ENCODE measurements around the gene SARDH. TPM values are rescaled to one million over a fixed set of nuclear protein-coding genes. Genes with fewer than 3 reads are reported as not detected.

The SARDH gene
- total and polyA plus RNA-seq, 2 donors (not counting 3 experiments of a cell fraction or from before 2014, with no cell fraction given) = 0.19 to 0.44 TPM

DNA sequence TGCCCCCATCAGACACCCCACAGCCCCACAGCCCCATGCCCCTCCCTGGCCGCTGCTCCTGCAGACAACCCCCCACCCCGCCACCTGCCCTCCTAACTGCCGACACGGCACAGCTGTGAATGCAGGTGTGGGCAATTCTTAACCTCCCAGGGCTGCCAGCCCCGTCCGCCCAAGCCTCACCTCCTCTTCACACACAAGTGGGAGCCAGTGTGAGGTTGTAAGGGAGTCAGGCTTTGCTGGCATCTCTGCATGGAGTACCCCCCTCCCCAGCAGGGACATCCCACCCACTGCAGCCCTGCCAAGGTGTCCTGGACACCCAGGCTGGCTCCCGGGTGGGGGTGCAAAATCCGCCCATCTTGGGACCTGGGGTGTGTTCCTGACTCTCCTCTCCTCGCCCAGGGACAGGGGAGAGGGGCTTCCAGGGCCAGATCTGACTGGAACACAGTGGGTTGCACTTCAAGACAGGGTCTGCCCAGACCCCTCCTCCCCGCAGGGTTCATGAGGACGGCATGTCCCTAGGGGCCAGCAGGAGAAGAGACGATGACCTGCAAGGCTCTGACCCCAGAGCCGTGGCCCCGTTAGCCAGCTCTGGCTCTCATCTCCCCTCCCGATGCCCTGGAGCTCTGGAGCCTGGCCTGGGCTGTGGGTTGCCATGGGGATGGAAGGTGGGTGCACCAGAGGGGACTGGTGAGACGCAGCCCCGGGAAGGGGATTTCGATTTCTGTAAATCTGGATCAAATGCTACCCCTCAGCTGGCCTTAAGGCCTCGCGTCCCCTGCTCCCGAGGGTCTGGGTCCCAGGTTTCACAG lies 34.4 kb downstream of the SARDH start:
- ChIA-PET CTCF (no interaction called here), POLR2A (no interaction called here)
- BruUV-seq (replicated peaks) = no TSS peak
- H3K27me3 ChIP-seq (ENCODE audit: control insufficient read depth in 2 of 2, insufficient read depth in 2 of 2, low read length in 2 of 2) = peaks cover 0 to 2% of the 10 kb centered on the region in 2 experiments
- H3K9me1 ChIP-seq (replicated peaks; ENCODE audit: control insufficient read depth, extremely low read depth, insufficient read depth, low read length) = no peaks in the 10 kb centered on the region
- H3K36me3 ChIP-seq (ENCODE audit: control insufficient read depth in 2 of 2, extremely low read depth in 1 of 2, insufficient read depth in 2 of 2, low read length in 2 of 2) = no peaks in the 10 kb centered on the region
- TF ChIP-seq JUN (IDR thresholded peaks at IDR 0.05; ENCODE audit: borderline replicate concordance, insufficient read depth, insufficient read length, low read depth) (no peak), EZH2 (IDR thresholded peaks at IDR 0.05; ENCODE audit: borderline replicate concordance, low read depth, low read length, severe bottlenecking) (no peak), MYC (IDR thresholded peaks at IDR 0.05; ENCODE audit: low read depth, low read length) (no peak), GATA2 (IDR thresholded peaks at IDR 0.05; ENCODE audit: insufficient read depth, insufficient read length, low read depth, low read length) (no peak), FOS (IDR thresholded peaks at IDR 0.05; ENCODE audit: borderline replicate concordance, insufficient read depth, low read length) (no peak)
- TF ChIP-seq, protein P1, sequence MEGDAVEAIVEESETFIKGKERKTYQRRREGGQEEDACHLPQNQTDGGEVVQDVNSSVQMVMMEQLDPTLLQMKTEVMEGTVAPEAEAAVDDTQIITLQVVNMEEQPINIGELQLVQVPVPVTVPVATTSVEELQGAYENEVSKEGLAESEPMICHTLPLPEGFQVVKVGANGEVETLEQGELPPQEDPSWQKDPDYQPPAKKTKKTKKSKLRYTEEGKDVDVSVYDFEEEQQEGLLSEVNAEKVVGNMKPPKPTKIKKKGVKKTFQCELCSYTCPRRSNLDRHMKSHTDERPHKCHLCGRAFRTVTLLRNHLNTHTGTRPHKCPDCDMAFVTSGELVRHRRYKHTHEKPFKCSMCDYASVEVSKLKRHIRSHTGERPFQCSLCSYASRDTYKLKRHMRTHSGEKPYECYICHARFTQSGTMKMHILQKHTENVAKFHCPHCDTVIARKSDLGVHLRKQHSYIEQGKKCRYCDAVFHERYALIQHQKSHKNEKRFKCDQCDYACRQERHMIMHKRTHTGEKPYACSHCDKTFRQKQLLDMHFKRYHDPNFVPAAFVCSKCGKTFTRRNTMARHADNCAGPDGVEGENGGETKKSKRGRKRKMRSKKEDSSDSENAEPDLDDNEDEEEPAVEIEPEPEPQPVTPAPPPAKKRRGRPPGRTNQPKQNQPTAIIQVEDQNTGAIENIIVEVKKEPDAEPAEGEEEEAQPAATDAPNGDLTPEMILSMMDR (IDR thresholded peaks at IDR 0.05; ENCODE audit: extremely low read depth in 1 of 2, insufficient read depth in 1 of 2, low read depth in 1 of 2, low read length in 2 of 2) = no peak
- H2AFZ ChIP-seq (ENCODE audit: low read depth, low read length) = no peak overlapping the region
- no peak overlapping the region for H3K4me2 ChIP-seq (ENCODE audit: insufficient read depth, low read length)
- no peak for DNase-seq (ENCODE audit: low read depth, low spot score)
- no peaks in the 10 kb centered on the region for H3K9me3 ChIP-seq (replicated peaks; ENCODE audit: control insufficient read depth, insufficient read depth, low read length)
- no peaks in the 10 kb centered on the region for H3K4me1 ChIP-seq (ENCODE audit: control insufficient read depth, extremely low read depth, insufficient read depth, low read length)
- no peak overlapping the region for H3K4me3 ChIP-seq (replicated peaks in 1 of 3; ENCODE audit: insufficient read depth in 1 of 3, low read depth in 1 of 3, low read length in 3 of 3)
- no peaks in the 10 kb centered on the region for H3K79me2 ChIP-seq (ENCODE audit: control insufficient read depth, insufficient read depth, low read length)
- H4K20me1 ChIP-seq (replicated peaks; ENCODE audit: control insufficient read depth, extremely low read depth, insufficient read depth, low read length) = no peaks in the 10 kb centered on the region
- intact Hi-C loops (cut with micrococcal nuclease) = no loop called here
- dilution Hi-C loops (cut with MboI; ENCODE audit: extremely low pct_ligation_motif_present, low sequenced_read_pairs) = no loop called here
- FAIRE-seq = no peak
- H3K9ac ChIP-seq (replicated peaks; ENCODE audit: extremely low read depth, insufficient read depth, low read length) = no peak overlapping the region
- H3K27ac ChIP-seq (ENCODE audit: insufficient read depth, low read depth, low read length) = no peak overlapping the region
